Endodermal cell (in vitro differentiated cells): Measurements from ENCODE around the gene MYO15B. TPM values are rescaled to one million over a fixed set of nuclear protein-coding genes. Genes with fewer than 3 reads are reported as not detected.

ENCODE experiments used
- DNase-seq: peaks from one replicate; pipeline ENCODE4 v3.0.0-alpha.2; 2017
- H3K27ac ChIP-seq: 2 replicates; pipeline ENCODE4 v1.5.1; 2013; ENCODE audit warnings: mild to moderate bottlenecking, low read depth, low read length, moderate library complexity
- H3K27me3 ChIP-seq: 2 replicates; pipeline ENCODE4 v1.6.1; 2013; ENCODE audit warnings: mild to moderate bottlenecking, low read length, moderate library complexity; ENCODE audit not compliant: insufficient read depth, control insufficient read depth, poor library complexity, severe bottlenecking
- H3K36me3 ChIP-seq: 2 replicates; pipeline ENCODE4 v1.7.0; 2013; ENCODE audit warnings: mild to moderate bottlenecking, low read length, moderate library complexity; ENCODE audit not compliant: control insufficient read depth, insufficient read depth
- H3K4me1 ChIP-seq: one replicate; pipeline ENCODE4 v1.7.0; 2013; ENCODE audit warnings: low read length; ENCODE audit not compliant: control insufficient read depth, insufficient read depth
- H3K4me3 ChIP-seq: 2 replicates; pipeline ENCODE4 v1.5.1; 2013; ENCODE audit warnings: mild to moderate bottlenecking, low read length, moderate library complexity
- H3K9ac ChIP-seq: 2 replicates; pipeline ENCODE4 v1.6.1; 2013; ENCODE audit warnings: mild to moderate bottlenecking, low read length, moderate library complexity; ENCODE audit not compliant: poor library complexity, severe bottlenecking; ENCODE audit errors: extremely low read depth
- H3K9me3 ChIP-seq: 2 replicates; pipeline ENCODE4 v1.6.1; 2013; ENCODE audit warnings: mild to moderate bottlenecking, low read length, moderate library complexity; ENCODE audit not compliant: control insufficient read depth
- H3K27ac Mint-ChIP-seq: 2 replicates; pipeline ENCODE4 v1.8.0; 2020; ENCODE audit warnings: mixed read lengths
- H3K27me3 Mint-ChIP-seq: 2 replicates; pipeline ENCODE4 v1.8.0; 2021; ENCODE audit warnings: mild to moderate bottlenecking, mixed read lengths; ENCODE audit not compliant: insufficient read depth
- H3K36me3 Mint-ChIP-seq: 2 replicates; pipeline ENCODE4 v1.8.0; 2020; ENCODE audit warnings: low read depth, mixed read lengths
- H3K4me1 Mint-ChIP-seq: 2 replicates; pipeline ENCODE4 v1.8.0; 2020; ENCODE audit warnings: mixed read lengths
- H3K4me3 Mint-ChIP-seq: 2 replicates; pipeline ENCODE4 v1.8.0; 2020; ENCODE audit warnings: mild to moderate bottlenecking, moderate library complexity, mixed read lengths
- H3K9me3 Mint-ChIP-seq: 2 replicates; pipeline ENCODE4 v1.8.0; 2020; ENCODE audit warnings: mild to moderate bottlenecking, mixed read lengths
- CTCF ChIP-seq: fragments of 200-600 bp; sonication (generic); conservative IDR thresholded peaks from 2 replicates; pipeline ENCODE4 v1.5.0; 2021; ENCODE audit warnings: antibody characterized with exemption, mild to moderate bottlenecking
- WGBS, 2 experiments: methylation state at CpG; one replicate each; pipeline versions ENCODE4 v1.1.5 to v1.1.7; 2013; ENCODE audit warnings: missing lambda C conversion rate in 2 of 2, mixed read lengths in 1 of 2; ENCODE audit not compliant: insufficient coverage in 1 of 2, insufficient read length in 1 of 2; 5-methylcytosine and 5-hydroxymethylcytosine counted together
- total RNA-seq, 2 donors: library from RNA; stranded (reverse); fragmentation: NEBNext Ultra II Directional in 1 of 2; extraction: Animal tissue kit (Norgen Biotek cat#: 25700) in 1 of 2; gene quantifications; 2 replicates in 1 of 2; 3 replicates in 1 of 2; pipeline ENCODE4 v1.2.1, GENCODE V29; 2021

The MYO15B gene
- total RNA-seq, 2 donors from 2014 or later = 89.0 to 123 TPM

- no peak for TF ChIP-seq CTCF
- no peaks in the 10 kb centered on the region for H3K9me3 ChIP-seq
- no peak overlapping the region for H3K9ac ChIP-seq
- 94 to 100% methylated on average over 2 to 16 of the region's 16 CpGs for WGBS, 2 experiments
- Mint-ChIP-seq H3K9me3 (no peaks in the 10 kb centered on the region), H3K4me3 (no peak overlapping the region), H3K27ac (peak overlapping the region; percentile 65), H3K4me1 (no peaks in the 10 kb centered on the region), H3K36me3 (peaks cover 23% of the 10 kb centered on the region), H3K27me3 (no peaks in the 10 kb centered on the region)
- H3K36me3 ChIP-seq = no peaks in the 10 kb centered on the region
- no peaks in the 10 kb centered on the region for H3K4me1 ChIP-seq
- no peak overlapping the region for H3K4me3 ChIP-seq
- H3K27me3 ChIP-seq = no peaks in the 10 kb centered on the region
- DNase-seq = peak; percentile 36
- no peak overlapping the region for H3K27ac ChIP-seq
These were observed 15.8 kb upstream of the MYO15B start for GRCh38 chr17:75571885-75572215.

- Histone ChIP-seq H3K4me3 (no peak overlapping the region), H3K27me3 (no peaks in the 10 kb centered on the region), H3K4me1 (no peaks in the 10 kb centered on the region), H3K9me3 (no peaks in the 10 kb centered on the region), H3K9ac (no peak overlapping the region), H3K36me3 (no peaks in the 10 kb centered on the region), H3K27ac (no peak overlapping the region)
- H3K9me3 Mint-ChIP-seq = no peaks in the 10 kb centered on the region
- 94 to 95% methylated on average over 34 to 39 of the region's 39 CpGs for WGBS, 2 experiments
- H3K4me3 Mint-ChIP-seq = no peak overlapping the region
- DNase-seq = peak; percentile 40
- H3K27me3 Mint-ChIP-seq = no peaks in the 10 kb centered on the region
- H3K4me1 Mint-ChIP-seq = no peaks in the 10 kb centered on the region
- peaks cover 21% of the 10 kb centered on the region for H3K36me3 Mint-ChIP-seq
- no peak for TF ChIP-seq CTCF
- no peak overlapping the region for H3K27ac Mint-ChIP-seq
These were observed 14.7 kb upstream of the MYO15B start for GRCh38 chr17:75572713-75573539.

DNA sequence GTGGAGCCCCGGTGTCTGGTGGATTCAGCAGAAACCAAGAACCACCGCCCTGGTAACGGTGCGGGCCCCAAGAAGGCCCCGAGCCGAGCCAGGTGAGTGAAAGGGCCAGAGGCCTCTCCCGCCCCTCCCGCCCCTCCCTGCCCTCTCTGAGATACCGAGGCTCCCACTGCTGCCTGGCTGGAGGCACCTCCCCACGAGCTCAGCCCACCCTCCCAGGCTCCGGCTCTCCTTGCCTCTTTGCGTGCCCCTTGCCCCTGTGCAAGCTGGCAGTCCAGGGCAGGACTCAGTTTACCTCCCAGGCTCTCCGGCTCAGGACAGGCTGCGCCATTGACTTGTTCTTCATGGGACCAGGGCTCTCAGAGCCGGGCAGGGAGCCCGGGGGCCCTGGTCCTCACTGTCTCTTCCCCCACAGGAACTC, 14.1 kb upstream of the MYO15B start:
- Mint-ChIP-seq H3K9me3 (no peaks in the 10 kb centered on the region), H3K4me1 (no peaks in the 10 kb centered on the region), H3K27ac (no peak overlapping the region), H3K27me3 (no peaks in the 10 kb centered on the region), H3K36me3 (peaks cover 21% of the 10 kb centered on the region), H3K4me3 (no peak overlapping the region)
- WGBS, 2 experiments = 86 to 89% methylated on average over 8 to 16 of the region's 16 CpGs
- Histone ChIP-seq H3K27me3 (no peaks in the 10 kb centered on the region), H3K4me1 (no peaks in the 10 kb centered on the region), H3K9ac (no peak overlapping the region), H3K9me3 (no peaks in the 10 kb centered on the region), H3K4me3 (no peak overlapping the region), H3K36me3 (no peaks in the 10 kb centered on the region), H3K27ac (no peak overlapping the region)
- no peak for TF ChIP-seq CTCF
- DNase-seq = peak; percentile 44
